ENCODE measurements around the gene MVB12B. TPM values are rescaled to one million over a fixed set of nuclear protein-coding genes. Genes with fewer than 3 reads are reported as not detected.

The MVB12B gene
- total RNA-seq, 1 experiment from 2014 or later: 5.8 TPM

DNA sequence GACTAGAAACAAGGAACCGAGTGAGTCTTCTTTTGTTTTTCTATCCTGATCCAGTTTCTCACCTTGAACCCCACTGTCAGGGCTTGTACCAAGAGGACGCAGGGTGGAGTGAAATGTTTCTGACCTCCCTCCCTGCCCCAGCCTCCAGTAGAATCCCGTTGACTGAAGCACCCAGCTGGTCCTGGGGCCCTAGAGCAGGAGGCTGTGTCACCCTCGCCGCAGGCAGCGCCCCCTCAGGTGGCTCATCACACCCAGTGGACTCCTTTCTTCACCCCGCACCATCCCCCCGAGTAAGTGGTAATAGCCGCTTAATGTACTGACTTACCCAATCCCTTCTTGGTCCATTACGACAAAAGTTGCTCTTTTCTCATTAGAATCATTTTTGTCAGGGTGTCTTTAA is 53.8 kb downstream of the MVB12B start:
- no peak overlapping the region for H3K27ac Mint-ChIP-seq
- Histone ChIP-seq H3T11ph (ENCODE audit: low read length) (no peak overlapping the region), H3K23me2 (ENCODE audit: insufficient read length, low read depth, low read length, poor library complexity, severe bottlenecking) (no peaks in the 10 kb centered on the region), H3K4ac (ENCODE audit: low read depth, low read length) (no peak overlapping the region), H4K5ac (ENCODE audit: insufficient read length, low read depth, low read length) (no peak overlapping the region), H4K91ac (ENCODE audit: insufficient read length, low read depth, low read length) (no peak overlapping the region), H3K27ac (ENCODE audit: insufficient read length, low read depth, low read length) (no peak overlapping the region), H3K79me2 (ENCODE audit: insufficient read depth, low read length) (no peaks in the 10 kb centered on the region), H3K9me3 (ENCODE audit: control insufficient read depth, low read depth, low read length) (no peaks in the 10 kb centered on the region), H3K27me3 (ENCODE audit: insufficient read depth, low read length) (no peaks in the 10 kb centered on the region), H2BK15ac (ENCODE audit: low read depth, low read length) (no peak overlapping the region), H4K20me1 (ENCODE audit: control insufficient read depth, insufficient read depth, insufficient read length) (no peaks in the 10 kb centered on the region), H3K56ac (ENCODE audit: insufficient read length, low read depth, low read length) (no peak overlapping the region), H2AFZ (ENCODE audit: low read length) (no peak overlapping the region), H3K4me2 (ENCODE audit: insufficient read depth, insufficient read length, low read length) (no peak overlapping the region), H3K4me1 (ENCODE audit: insufficient read depth, low read length) (peaks cover 8% of the 10 kb centered on the region; the same call in 1 of the 2 replicates), H4K8ac (replicated peaks; ENCODE audit: insufficient read length, low read depth, low read length) (no peak overlapping the region), H3K23ac (ENCODE audit: insufficient read length, low read depth, low read length) (no peak overlapping the region), H3K79me1 (ENCODE audit: insufficient read depth, low read depth, low read length, poor library complexity, severe bottlenecking) (no peaks in the 10 kb centered on the region), H2AK5ac (ENCODE audit: insufficient read length, low read length) (no peak overlapping the region), H2BK120ac (ENCODE audit: low read depth, low read length, poor library complexity, severe bottlenecking) (no peak overlapping the region), H3K14ac (ENCODE audit: insufficient read depth, low read length) (no peak overlapping the region), H3K9ac (ENCODE audit: extremely low read depth, insufficient read length, low read length) (no peak overlapping the region), H3K18ac (ENCODE audit: insufficient read length, low read depth, low read length) (no peak overlapping the region), H2BK5ac (ENCODE audit: insufficient read length, low read length) (no peak overlapping the region), H2BK12ac (ENCODE audit: insufficient read length, low read depth, low read length) (no peak overlapping the region), H2BK20ac (ENCODE audit: low read depth, low read length, poor library complexity, severe bottlenecking) (no peak overlapping the region)
- DNase-seq: peak; percentile 44
- peaks cover 39 to 43% of the 10 kb centered on the region in 2 experiments for H3K4me1 Mint-ChIP-seq
- no CpG with 5 or more reads among the region's 10 CpGs for WGBS (ENCODE audit: extremely low coverage, insufficient read length, low lambda C conversion rate)
- no peak overlapping the region for H3K4me3 Mint-ChIP-seq
- H3K27me3 Mint-ChIP-seq (ENCODE audit: low read depth): no peaks in the 10 kb centered on the region; the same call in 1 of the 2 replicates
- no peaks in the 10 kb centered on the region for H3K36me3 Mint-ChIP-seq (ENCODE audit: insufficient read depth in 1 of 3, low read depth in 3 of 3)
- peak; percentile 36; the same call in 2 of the 3 replicates for TF ChIP-seq CTCF (conservative IDR thresholded peaks at IDR 0.05)
- no peaks in the 10 kb centered on the region for H3K9me3 Mint-ChIP-seq
